GM19043 (cell line): ENCODE results near the gene CORO2A.
"Not testable (repeated sequence)": the region's sequence is repeated elsewhere in the genome, so short reads cannot be mapped to it uniquely, and the experiment has no call there.

Experiments used
- ATAC-seq: cut with Tn5 transposase; IDR thresholded peaks from one replicate; pipeline ENCODE4 v1.9.1; 2021; ENCODE audit warnings: low read depth; ENCODE audit not compliant: unreplicated experiment

CORO2A gene

GRCh38 chr9:98091735-98092612 is 100.5 kb downstream of the CORO2A start:
- no peak for ATAC-seq

GRCh38 chr9:98090674-98091073 is 101.8 kb downstream of the CORO2A start:
- ATAC-seq: not testable (repeated sequence)

- no peak for ATAC-seq
Observed at GRCh38 chr9:98087420-98088354, 104.8 kb downstream of the CORO2A start.

GRCh38 chr9:98086461-98086860 is 106.0 kb downstream of the CORO2A start:
- no peak for ATAC-seq

GRCh38 chr9:98085944-98086343 is 106.5 kb downstream of the CORO2A start:
- no peak for ATAC-seq

GRCh38 chr9:98085058-98085457 is 107.4 kb downstream of the CORO2A start:
- ATAC-seq: no peak

- ATAC-seq: no peak
Observed at GRCh38 chr9:98084396-98084795, 108.0 kb downstream of the CORO2A start.

GRCh38 chr9:98083566-98084183 is 108.8 kb downstream of the CORO2A start:
- ATAC-seq: no peak

- no peak for ATAC-seq
Observed at GRCh38 chr9:98083061-98083501, 109.4 kb downstream of the CORO2A start.

- ATAC-seq: no peak
Observed at GRCh38 chr9:98081477-98082219, 110.8 kb downstream of the CORO2A start.

GRCh38 chr9:98080780-98081179 is 111.7 kb downstream of the CORO2A start:
- no peak for ATAC-seq

GRCh38 chr9:98080326-98080725 is 112.1 kb downstream of the CORO2A start:
- ATAC-seq: no peak

- no peak for ATAC-seq
Observed at GRCh38 chr9:98078895-98079294, 113.5 kb downstream of the CORO2A start.

- not testable (repeated sequence) for ATAC-seq
Observed at GRCh38 chr9:98076514-98076890, 115.9 kb downstream of the CORO2A start.

GRCh38 chr9:98075332-98075805 is 117.1 kb downstream of the CORO2A start:
- no peak for ATAC-seq

- ATAC-seq: no peak
Observed at GRCh38 chr9:98074115-98074990, 118.1 kb downstream of the CORO2A start.

- no peak for ATAC-seq
Observed at GRCh38 chr9:98071737-98072136, 120.7 kb downstream of the CORO2A start.
